Measurements from ENCODE around the gene ATXN2L.

Gene ATXN2L

DNA sequence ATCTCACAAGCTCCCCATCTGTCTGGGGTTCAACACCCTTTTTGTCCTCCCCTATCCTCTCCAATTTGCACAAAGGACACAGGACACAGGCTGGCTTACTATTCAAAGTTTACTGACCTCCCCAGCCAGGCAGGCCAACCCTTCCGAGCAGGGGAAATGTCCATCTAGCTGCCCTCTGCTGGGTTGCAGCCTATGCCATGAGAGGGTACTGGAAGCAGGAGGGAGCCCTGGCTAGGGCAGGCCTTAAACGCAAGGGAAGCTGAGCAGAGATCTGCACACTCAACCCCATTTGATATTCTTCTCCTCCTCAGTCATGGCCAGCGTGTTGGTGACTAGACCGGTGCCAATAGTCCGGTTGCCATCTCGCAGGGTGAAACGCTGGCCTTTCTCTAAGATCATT is 19.9 kb downstream of the ATXN2L start:
- Histone ChIP-seq H3K36me3 (peaks cover 49% of the 10 kb centered on the region), H3K4me1 (ENCODE audit: control insufficient read depth in 1 of 2, insufficient read depth in 1 of 2, low read depth in 1 of 2, low read length in 1 of 2) (peaks cover 17 to 20% of the 10 kb centered on the region in 2 experiments)

DNA sequence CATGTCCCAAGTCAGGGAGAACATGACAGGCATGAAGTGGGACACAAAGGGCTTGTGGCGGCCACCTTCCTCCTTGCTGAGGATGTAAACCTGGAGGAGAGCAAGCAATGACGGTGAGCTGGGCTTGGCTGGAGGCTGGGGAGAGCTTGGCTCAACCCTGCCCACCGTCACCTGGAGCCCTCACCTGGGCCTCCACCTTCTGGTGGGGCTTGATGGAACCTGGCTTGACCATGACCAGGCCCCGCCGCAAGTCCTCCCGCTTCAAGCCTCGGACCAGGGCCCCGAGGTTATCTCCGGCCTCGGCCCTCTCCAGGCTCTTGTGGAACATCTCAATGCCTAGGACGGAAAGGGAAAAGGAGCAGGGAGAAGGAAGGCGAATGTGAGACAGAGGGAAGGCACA is 21.0 kb downstream of the ATXN2L start:
- Histone ChIP-seq H3K27me3 (no peaks in the 10 kb centered on the region), H3K27ac (no peak overlapping the region), H3K4me1 (ENCODE audit: control insufficient read depth in 1 of 2, insufficient read depth in 1 of 2, low read depth in 1 of 2, low read length in 1 of 2) (peaks cover 17 to 20% of the 10 kb centered on the region in 2 experiments), H3K9me3 (no peaks in the 10 kb centered on the region), H3K36me3 (peaks cover 45% of the 10 kb centered on the region), H3K4me3 (ENCODE audit: low read depth in 1 of 2, low read length in 1 of 2) (no peak overlapping the region)
- TF ChIP-seq, protein P1, sequence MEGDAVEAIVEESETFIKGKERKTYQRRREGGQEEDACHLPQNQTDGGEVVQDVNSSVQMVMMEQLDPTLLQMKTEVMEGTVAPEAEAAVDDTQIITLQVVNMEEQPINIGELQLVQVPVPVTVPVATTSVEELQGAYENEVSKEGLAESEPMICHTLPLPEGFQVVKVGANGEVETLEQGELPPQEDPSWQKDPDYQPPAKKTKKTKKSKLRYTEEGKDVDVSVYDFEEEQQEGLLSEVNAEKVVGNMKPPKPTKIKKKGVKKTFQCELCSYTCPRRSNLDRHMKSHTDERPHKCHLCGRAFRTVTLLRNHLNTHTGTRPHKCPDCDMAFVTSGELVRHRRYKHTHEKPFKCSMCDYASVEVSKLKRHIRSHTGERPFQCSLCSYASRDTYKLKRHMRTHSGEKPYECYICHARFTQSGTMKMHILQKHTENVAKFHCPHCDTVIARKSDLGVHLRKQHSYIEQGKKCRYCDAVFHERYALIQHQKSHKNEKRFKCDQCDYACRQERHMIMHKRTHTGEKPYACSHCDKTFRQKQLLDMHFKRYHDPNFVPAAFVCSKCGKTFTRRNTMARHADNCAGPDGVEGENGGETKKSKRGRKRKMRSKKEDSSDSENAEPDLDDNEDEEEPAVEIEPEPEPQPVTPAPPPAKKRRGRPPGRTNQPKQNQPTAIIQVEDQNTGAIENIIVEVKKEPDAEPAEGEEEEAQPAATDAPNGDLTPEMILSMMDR (IDR thresholded peaks at IDR 0.05): no peak

More for the DNA sequence above, 19.9 kb downstream of the ATXN2L start:
- Histone ChIP-seq H3K27me3 (no peaks in the 10 kb centered on the region), H3K27ac (no peak overlapping the region), H3K9me3 (no peaks in the 10 kb centered on the region), H3K4me3 (ENCODE audit: low read depth in 1 of 2, low read length in 1 of 2) (no peak overlapping the region)
- TF ChIP-seq, protein P1 (IDR thresholded peaks at IDR 0.05): no peak

- no peak overlapping the region for H3K4me3 ChIP-seq (ENCODE audit: low read depth in 1 of 2, low read length in 1 of 2)
- H3K36me3 ChIP-seq: peaks cover 42% of the 10 kb centered on the region
- H3K9me3 ChIP-seq: no peaks in the 10 kb centered on the region
- H3K27ac ChIP-seq: no peak overlapping the region
- H3K27me3 ChIP-seq: no peaks in the 10 kb centered on the region
- H3K4me1 ChIP-seq (ENCODE audit: control insufficient read depth in 1 of 2, insufficient read depth in 1 of 2, low read depth in 1 of 2, low read length in 1 of 2): peaks cover 17 to 20% of the 10 kb centered on the region in 2 experiments
- TF ChIP-seq, protein P1 (IDR thresholded peaks at IDR 0.05): no peak
Observed at GRCh38 chr16:28844226-28844885, 21.6 kb downstream of the ATXN2L start.

GRCh38 chr16:28845293-28845692 is 22.5 kb downstream of the ATXN2L start:
- no peak overlapping the region for H3K27ac ChIP-seq
- H3K9me3 ChIP-seq: no peaks in the 10 kb centered on the region
- peaks cover 17 to 20% of the 10 kb centered on the region in 2 experiments for H3K4me1 ChIP-seq (ENCODE audit: control insufficient read depth in 1 of 2, insufficient read depth in 1 of 2, low read depth in 1 of 2, low read length in 1 of 2)
- H3K36me3 ChIP-seq: peaks cover 42% of the 10 kb centered on the region
- peak overlapping the region; percentile 90 to 93 for H3K4me3 ChIP-seq (ENCODE audit: low read depth in 1 of 2, low read length in 1 of 2)
- TF ChIP-seq, protein P1 (IDR thresholded peaks at IDR 0.05): no peak
- H3K27me3 ChIP-seq: no peaks in the 10 kb centered on the region

DNA sequence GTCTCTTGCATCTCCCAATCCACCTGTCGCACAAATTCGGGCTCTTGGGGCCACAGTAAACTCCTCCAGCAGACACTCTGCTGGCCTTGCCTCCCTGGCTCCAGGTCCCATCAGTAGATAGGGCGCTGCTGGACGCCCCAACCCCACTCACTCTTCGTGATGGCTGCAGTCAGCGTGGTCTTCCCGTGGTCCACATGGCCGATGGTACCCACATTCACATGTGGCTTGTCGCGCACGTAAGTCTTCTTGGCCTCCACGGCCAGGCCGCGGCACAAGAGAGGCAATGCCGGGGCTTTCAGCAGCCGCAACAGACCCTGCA is 22.9 kb downstream of the ATXN2L start:
- H3K4me1 ChIP-seq (ENCODE audit: control insufficient read depth in 1 of 2, insufficient read depth in 1 of 2, low read depth in 1 of 2, low read length in 1 of 2): peaks cover 17 to 20% of the 10 kb centered on the region in 2 experiments
- H3K4me3 ChIP-seq (ENCODE audit: low read depth in 1 of 2, low read length in 1 of 2): peak overlapping the region; percentile 90 to 93
- peak overlapping the region; percentile 83 for H3K27ac ChIP-seq
- TF ChIP-seq, protein P1 (IDR thresholded peaks at IDR 0.05): no peak
- no peaks in the 10 kb centered on the region for H3K27me3 ChIP-seq
- peaks cover 42% of the 10 kb centered on the region for H3K36me3 ChIP-seq
- no peaks in the 10 kb centered on the region for H3K9me3 ChIP-seq
